Measurements from ENCODE around the gene TRPM3.

Gene TRPM3

GRCh38 chr9:70874451-70874850 lies 247.0 kb downstream of the TRPM3 start:
- no peak overlapping the region for H3K27ac ChIP-seq (ENCODE audit: poor library complexity, severe bottlenecking)
- no peaks in the 10 kb centered on the region for H3K36me3 ChIP-seq (ENCODE audit: low read depth)
- H3K9me3 ChIP-seq (ENCODE audit: severe bottlenecking): no peaks in the 10 kb centered on the region
- DNase-seq (ENCODE audit: low spot score) (no peak), ATAC-seq (ENCODE audit: low read depth) (no peak)
- no peaks in the 10 kb centered on the region for H3K4me1 ChIP-seq (ENCODE audit: insufficient read depth, poor library complexity, severe bottlenecking)
- no peak overlapping the region for H3K4me3 ChIP-seq (ENCODE audit: severe bottlenecking)
- TF ChIP-seq CTCF (IDR thresholded peaks at IDR 0.05; ENCODE audit: poor library complexity, severe bottlenecking): no peak
- peaks cover 37% of the 10 kb centered on the region for H3K27me3 ChIP-seq (ENCODE audit: insufficient read depth, poor library complexity, severe bottlenecking)

- no peak overlapping the region for H3K27ac ChIP-seq (ENCODE audit: poor library complexity, severe bottlenecking)
- H3K27me3 ChIP-seq (ENCODE audit: insufficient read depth, poor library complexity, severe bottlenecking): peaks cover 45% of the 10 kb centered on the region
- no peak for TF ChIP-seq CTCF (IDR thresholded peaks at IDR 0.05; ENCODE audit: poor library complexity, severe bottlenecking)
- H3K36me3 ChIP-seq (ENCODE audit: low read depth): no peaks in the 10 kb centered on the region
- no peaks in the 10 kb centered on the region for H3K4me1 ChIP-seq (ENCODE audit: insufficient read depth, poor library complexity, severe bottlenecking)
- H3K4me3 ChIP-seq (ENCODE audit: severe bottlenecking): no peak overlapping the region
- ATAC-seq (ENCODE audit: low read depth): no peak
- no peak for DNase-seq (ENCODE audit: low spot score)
- no peaks in the 10 kb centered on the region for H3K9me3 ChIP-seq (ENCODE audit: severe bottlenecking)
These were observed 247.9 kb downstream of the TRPM3 start for GRCh38 chr9:70873506-70873905.

- no peak for TF ChIP-seq CTCF (IDR thresholded peaks at IDR 0.05; ENCODE audit: poor library complexity, severe bottlenecking)
- Histone ChIP-seq H3K27me3 (ENCODE audit: insufficient read depth, poor library complexity, severe bottlenecking) (peaks cover 63% of the 10 kb centered on the region), H3K36me3 (ENCODE audit: low read depth) (no peaks in the 10 kb centered on the region), H3K9me3 (ENCODE audit: severe bottlenecking) (no peaks in the 10 kb centered on the region), H3K4me3 (ENCODE audit: severe bottlenecking) (no peak overlapping the region), H3K27ac (ENCODE audit: poor library complexity, severe bottlenecking) (no peak overlapping the region), H3K4me1 (ENCODE audit: insufficient read depth, poor library complexity, severe bottlenecking) (no peaks in the 10 kb centered on the region)
- DNase-seq (ENCODE audit: low spot score) (no peak), ATAC-seq (ENCODE audit: low read depth) (no peak)
These were observed 252.5 kb downstream of the TRPM3 start for GRCh38 chr9:70868661-70869652.

GRCh38 chr9:70868041-70868440 lies 253.4 kb downstream of the TRPM3 start:
- Histone ChIP-seq H3K36me3 (ENCODE audit: low read depth) (no peaks in the 10 kb centered on the region), H3K9me3 (ENCODE audit: severe bottlenecking) (no peaks in the 10 kb centered on the region), H3K4me1 (ENCODE audit: insufficient read depth, poor library complexity, severe bottlenecking) (no peaks in the 10 kb centered on the region), H3K27ac (ENCODE audit: poor library complexity, severe bottlenecking) (no peak overlapping the region), H3K4me3 (ENCODE audit: severe bottlenecking) (no peak overlapping the region), H3K27me3 (ENCODE audit: insufficient read depth, poor library complexity, severe bottlenecking) (peaks cover 67% of the 10 kb centered on the region)
- no peak for DNase-seq (ENCODE audit: low spot score)
- no peak for ATAC-seq (ENCODE audit: low read depth)
- no peak for TF ChIP-seq CTCF (IDR thresholded peaks at IDR 0.05; ENCODE audit: poor library complexity, severe bottlenecking)

- Histone ChIP-seq H3K4me3 (ENCODE audit: severe bottlenecking) (no peak overlapping the region), H3K9me3 (ENCODE audit: severe bottlenecking) (no peaks in the 10 kb centered on the region), H3K27ac (ENCODE audit: poor library complexity, severe bottlenecking) (no peak overlapping the region), H3K27me3 (ENCODE audit: insufficient read depth, poor library complexity, severe bottlenecking) (peaks cover 51% of the 10 kb centered on the region), H3K36me3 (ENCODE audit: low read depth) (no peaks in the 10 kb centered on the region), H3K4me1 (ENCODE audit: insufficient read depth, poor library complexity, severe bottlenecking) (no peaks in the 10 kb centered on the region)
- TF ChIP-seq CTCF (IDR thresholded peaks at IDR 0.05; ENCODE audit: poor library complexity, severe bottlenecking): no peak
- DNase-seq (ENCODE audit: low spot score) (no peak), ATAC-seq (ENCODE audit: low read depth) (no peak)
These were observed 255.9 kb downstream of the TRPM3 start for GRCh38 chr9:70865471-70865870.

Measured in RWPE2 (cell line).